VCaP (cell line): ENCODE data around the gene AMHR2.
A peak's percentile ranks its signal among the peaks of the same experiment; 100 is the strongest.
"Not testable (repeated sequence)": the region's sequence is repeated elsewhere in the genome, so short reads cannot be mapped to it uniquely, and the experiment has no call there.

ENCODE experiments used
- H3K27ac ChIP-seq: fragments of 450-650 bp; 2 replicates; pipeline ENCODE4 v1.5.1; 2017
- TF ChIP-seq, protein P1 (sequence below): fragments of 450-650 bp; conservative IDR thresholded peaks from 2 replicates; pipeline ENCODE4 v1.5.1; 2017; ENCODE audit warnings: mild to moderate bottlenecking, moderate library complexity

AMHR2 gene

DNA sequence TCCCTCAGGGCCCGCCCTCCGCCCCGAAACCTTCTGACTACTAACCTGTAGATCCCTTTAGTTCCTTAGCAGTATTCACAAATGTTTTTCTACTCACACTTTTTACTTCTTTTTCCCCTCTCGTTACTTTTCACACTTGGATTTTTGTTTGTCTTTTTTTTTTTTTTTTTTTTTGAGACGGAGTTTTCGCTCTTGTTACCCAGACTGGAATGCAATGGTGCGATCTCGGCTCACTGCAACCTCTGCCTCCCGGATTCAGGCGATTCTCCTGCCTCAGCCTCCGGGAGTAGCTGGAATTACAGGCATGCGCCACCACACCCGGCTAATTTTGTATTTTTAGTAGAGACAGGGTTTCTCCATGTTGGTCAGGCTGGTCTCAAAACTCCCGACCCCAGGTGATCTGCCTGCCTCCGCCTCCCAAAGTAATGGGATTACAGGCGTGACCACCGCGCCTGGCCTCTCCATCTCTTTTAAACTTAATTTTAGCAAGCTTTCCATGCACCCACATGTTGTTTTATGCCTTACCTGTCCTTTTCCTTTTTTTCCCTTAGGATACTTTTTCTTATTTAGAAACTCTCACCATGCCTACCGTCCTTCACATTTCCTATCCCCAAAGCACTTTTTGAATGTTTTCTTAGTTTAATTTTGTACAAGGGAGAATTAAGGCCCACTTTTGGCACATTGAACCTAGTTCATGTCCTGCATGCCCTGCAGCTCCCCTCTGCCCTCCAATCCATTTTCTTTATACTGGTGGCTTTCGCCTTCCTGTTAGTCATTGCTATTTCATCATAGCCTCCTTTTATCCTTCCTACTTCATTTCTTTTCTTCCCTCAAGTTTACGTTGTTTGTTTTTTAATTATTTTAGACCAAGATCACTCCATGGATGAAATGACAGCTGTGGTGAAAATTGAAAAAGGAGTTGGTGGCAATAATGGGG is 42.6 kb upstream of the AMHR2 start:
- H3K27ac ChIP-seq: peak overlapping the region; percentile 97
- TF ChIP-seq, protein P1, sequence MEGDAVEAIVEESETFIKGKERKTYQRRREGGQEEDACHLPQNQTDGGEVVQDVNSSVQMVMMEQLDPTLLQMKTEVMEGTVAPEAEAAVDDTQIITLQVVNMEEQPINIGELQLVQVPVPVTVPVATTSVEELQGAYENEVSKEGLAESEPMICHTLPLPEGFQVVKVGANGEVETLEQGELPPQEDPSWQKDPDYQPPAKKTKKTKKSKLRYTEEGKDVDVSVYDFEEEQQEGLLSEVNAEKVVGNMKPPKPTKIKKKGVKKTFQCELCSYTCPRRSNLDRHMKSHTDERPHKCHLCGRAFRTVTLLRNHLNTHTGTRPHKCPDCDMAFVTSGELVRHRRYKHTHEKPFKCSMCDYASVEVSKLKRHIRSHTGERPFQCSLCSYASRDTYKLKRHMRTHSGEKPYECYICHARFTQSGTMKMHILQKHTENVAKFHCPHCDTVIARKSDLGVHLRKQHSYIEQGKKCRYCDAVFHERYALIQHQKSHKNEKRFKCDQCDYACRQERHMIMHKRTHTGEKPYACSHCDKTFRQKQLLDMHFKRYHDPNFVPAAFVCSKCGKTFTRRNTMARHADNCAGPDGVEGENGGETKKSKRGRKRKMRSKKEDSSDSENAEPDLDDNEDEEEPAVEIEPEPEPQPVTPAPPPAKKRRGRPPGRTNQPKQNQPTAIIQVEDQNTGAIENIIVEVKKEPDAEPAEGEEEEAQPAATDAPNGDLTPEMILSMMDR: no peak

DNA sequence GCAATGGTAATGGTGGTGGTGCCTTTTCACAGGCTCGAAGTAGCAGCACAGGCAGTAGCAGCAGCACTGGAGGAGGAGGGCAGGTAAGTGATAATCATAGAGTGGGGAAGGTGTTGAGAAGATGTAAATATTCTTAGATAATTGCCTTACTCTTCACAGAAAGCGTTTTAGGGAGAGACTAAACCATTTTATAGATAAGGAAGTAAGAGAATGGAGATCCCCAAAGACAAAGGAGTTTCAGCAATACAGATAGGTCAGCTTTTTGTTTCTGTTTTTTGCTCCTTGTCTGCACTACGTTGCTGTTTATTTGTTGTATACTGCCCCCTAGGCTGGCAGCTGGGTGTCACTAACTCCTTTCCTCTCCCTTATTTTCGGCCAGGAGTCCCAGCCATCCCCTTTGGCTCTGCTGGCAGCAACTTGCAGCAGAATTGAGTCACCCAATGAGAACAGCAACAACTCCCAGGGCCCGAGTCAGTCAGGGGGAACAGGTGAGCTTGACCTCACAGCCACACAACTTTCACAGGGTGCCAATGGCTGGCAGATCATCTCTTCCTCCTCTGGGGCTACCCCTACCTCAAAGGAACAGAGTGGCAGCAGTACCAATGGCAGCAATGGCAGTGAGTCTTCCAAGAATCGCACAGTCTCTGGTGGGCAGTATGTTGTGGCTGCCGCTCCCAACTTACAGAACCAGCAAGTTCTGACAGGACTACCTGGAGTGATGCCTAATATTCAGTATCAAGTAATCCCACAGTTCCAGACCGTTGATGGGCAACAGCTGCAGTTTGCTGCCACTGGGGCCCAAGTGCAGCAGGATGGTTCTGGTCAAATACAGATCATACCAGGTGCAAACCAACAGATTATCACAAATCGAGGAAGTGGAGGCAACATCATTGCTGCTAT is 41.7 kb upstream of the AMHR2 start:
- TF ChIP-seq, protein P1: peak; percentile 57; the same call in 1 of the 2 replicates
- H3K27ac ChIP-seq: peak overlapping the region; percentile 97

DNA sequence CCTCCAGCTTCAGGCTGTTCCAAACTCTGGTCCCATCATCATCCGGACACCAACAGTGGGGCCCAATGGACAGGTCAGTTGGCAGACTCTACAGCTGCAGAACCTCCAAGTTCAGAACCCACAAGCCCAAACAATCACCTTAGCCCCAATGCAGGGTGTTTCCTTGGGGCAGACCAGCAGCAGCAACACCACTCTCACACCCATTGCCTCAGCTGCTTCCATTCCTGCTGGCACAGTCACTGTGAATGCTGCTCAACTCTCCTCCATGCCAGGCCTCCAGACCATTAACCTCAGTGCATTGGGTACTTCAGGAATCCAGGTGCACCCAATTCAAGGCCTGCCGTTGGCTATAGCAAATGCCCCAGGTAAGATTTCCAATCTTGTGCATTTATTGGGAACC is 40.4 kb upstream of the AMHR2 start:
- peak overlapping the region; percentile 97; the same call in 1 of the 2 replicates for H3K27ac ChIP-seq
- TF ChIP-seq, protein P1: no peak

DNA sequence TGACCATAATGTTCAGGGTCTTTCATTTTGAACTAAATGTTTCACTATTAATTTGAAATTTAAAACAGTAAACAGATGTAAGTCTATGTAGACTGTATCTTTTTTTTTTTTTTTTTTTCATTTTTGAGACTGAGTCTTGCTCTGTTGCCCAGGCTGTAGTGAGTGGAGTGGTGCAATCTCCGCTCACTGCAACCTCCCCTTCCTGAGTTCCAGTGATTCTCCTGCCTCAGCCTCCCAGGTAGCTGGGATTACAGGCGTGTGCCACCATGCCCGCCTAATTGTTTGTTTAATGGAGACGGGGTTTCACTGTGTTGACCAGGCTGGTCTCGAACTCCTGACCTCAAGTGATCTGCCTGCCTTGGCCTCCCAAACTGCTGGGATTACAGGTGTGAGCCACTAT is 37.3 kb upstream of the AMHR2 start:
- not testable (repeated sequence) for H3K27ac ChIP-seq

DNA sequence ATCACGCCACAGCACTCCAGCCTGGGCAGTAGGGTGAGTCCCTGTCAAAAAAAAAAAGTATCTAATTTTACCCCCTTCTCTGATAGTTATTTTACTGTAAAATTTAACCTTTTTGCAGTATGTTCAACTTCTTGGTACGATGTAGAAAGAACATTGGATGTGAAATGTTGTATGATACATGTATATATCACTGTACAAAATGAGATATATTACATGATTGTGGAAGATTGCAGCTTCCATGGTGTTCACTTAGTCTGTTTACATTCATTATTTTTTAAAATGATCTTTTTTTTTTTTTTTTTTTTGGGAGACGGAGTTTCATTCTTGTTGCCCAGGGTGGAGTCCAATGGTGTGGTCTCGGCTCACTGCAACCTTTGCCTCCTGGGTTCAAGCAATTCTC is 34.7 kb upstream of the AMHR2 start:
- H3K27ac ChIP-seq: no peak overlapping the region

DNA sequence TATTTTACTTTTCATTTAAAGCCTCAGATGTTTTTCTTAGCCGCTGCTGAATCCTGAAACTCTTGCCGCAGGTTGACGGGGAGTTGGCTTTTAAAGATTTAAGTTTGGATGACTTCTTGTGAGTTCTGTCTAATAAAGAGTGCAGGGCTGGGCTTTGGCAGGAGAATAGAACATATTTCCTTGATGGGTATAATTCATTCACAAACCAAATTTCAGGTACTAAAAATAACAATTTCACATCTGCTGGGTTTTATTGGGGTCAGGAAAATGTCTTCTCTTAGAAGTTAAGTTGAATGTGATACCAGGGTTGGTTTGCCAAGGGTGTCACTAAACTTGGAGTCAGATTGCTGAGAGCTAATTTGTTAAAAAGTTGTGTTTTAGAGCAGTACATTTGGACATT is 34.0 kb upstream of the AMHR2 start:
- H3K27ac ChIP-seq: no peak overlapping the region
- TF ChIP-seq, protein P1: no peak

More for the DNA sequence above, 34.7 kb upstream of the AMHR2 start:
- TF ChIP-seq, protein P1: no peak

DNA sequence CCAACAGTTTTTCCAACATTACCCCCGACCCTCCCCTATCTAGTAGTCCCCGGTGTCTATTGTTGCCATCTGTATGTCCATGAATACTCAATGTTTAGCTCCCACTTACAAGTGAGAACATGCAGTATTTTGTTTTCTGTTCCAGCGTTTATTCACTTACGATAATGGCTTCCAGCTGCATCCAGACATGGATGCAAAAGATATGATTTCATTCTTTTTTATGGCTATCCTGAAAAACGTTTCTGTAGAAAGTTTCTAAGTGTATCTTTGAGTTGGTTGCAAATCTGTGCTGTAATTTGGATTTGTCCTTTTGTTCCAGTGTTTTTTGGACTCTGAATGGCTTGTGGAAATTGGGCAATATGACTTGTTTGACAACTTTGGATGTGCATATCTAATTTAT is 31.9 kb upstream of the AMHR2 start:
- TF ChIP-seq, protein P1: no peak

More for the DNA sequence above, 31.9 kb upstream of the AMHR2 start:
- no peak overlapping the region for H3K27ac ChIP-seq
